CD4-positive, alpha-beta T cell treated with Interleukin-6 at 100 ng/mL for 8 hours (primary cell): ENCODE results near the gene TKT.

Experiments
- DNase-seq: peaks from one replicate; pipeline ENCODE4 v3.0.0-alpha.2; 2020; ENCODE audit warnings: mixed read lengths, low spot score

The TKT gene

DNA sequence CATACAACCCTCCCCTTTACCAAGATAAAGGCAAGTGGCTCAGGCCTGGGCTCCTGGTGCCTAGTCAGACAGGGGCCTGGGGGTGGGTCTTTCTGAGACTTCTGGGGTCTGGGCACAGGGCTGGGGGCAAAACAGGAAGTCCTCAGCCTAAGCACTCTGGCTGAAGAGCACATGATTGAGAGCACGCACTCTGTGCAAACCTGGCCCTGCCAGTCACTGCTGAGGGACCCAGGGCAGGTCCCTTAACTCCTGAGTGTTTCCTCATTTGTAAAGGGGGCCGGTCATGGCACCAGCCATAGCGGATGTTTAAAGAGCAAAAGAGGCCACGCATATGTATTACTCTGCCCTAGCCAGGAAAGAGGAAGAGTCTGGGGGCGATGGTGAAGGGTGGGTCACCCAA, 16.0 kb downstream of the TKT start:
- DNase-seq: no peak

DNA sequence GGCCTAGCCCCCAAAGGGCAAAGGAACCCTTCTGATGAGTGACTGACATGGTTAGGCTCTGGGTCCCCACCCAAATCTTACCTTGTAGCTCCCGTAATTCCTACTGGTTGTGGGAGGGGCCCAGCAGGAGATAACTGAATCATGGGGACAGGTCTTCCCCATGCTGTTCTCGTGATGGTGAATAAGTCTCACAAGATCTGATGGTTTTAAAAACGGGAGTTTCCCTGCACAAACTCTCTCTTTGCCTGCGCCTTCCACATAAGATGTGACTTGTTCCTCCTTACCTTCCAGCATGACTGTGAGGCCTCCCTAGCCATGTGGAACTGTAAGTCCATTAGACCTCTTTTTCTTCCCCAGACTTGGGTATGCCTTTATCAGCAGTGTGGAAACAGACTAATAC, 16.9 kb downstream of the TKT start:
- DNase-seq: no peak

DNA sequence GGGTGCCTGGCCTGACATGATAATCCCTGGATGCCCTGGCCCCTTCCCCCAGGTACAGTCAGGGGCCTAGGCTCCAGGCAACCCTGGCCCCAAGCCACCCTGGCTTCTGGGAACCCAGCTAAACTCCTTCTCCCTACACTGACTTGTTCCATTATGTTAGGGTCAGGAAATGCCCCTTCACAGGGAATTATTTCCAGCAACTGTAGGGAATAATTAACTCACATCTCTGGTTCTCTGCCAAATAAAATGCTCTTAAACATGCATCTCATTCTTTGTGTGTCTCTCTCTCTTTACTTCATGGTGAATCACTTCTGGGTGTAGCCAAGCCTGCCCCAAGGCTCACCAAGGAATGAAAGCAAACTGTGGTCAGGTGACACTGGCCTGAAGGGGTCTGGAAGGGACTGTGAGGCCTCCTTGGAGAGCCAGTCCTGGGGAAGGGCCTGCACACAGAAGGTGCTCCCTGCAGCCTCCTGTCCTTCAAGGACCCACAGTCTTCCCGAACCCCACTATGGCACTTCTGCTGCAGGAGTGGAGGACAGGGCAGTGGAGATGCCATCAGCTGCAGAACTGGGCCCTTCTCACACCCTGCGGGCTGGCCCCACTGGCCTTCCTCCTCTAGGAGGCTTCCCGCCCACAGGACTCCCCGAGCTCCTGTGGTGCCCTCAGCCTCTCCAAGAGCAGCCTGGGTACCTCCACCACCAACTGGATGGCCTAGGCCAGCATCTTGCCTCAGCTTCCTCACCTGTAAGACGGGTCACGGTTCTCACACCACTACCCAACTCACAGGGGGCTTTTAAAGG, 17.6 kb downstream of the TKT start:
- DNase-seq: no peak

DNA sequence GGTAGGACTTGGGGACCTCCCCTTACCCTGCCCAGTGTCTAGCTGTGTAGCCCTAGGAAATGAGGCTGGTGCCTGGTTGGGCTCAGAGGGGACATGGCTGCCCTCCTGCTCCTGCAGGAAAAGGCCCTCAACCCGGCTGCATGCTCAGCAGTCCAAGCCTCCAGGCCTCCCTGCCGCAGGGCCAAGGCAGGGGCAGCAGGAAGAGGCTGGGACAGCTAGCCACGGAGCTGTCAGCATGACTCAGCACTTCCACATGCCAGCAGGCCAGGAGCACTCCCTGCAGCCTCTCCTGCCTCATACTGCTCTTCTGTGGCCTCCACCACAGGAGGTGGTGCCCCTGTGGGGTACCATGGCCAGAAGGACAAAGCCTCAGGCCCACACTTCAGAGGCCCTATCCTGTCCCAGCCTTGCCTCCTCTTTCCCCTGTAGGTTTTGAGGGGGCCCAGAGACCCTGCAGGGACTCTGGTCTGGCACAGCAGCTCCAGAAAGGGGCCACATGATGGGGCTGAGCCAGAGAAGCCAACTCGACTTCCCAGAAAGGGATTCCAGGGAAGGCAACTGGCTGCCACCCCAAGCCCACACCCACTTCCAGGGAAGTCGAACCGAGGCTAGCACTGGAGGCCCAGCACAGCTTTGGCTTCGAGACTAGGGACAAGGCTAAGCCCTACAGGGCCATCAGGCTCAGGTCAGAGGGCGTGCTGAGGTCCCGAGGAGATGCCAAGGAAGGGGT, 19.5 kb downstream of the TKT start:
- DNase-seq: no peak

DNA sequence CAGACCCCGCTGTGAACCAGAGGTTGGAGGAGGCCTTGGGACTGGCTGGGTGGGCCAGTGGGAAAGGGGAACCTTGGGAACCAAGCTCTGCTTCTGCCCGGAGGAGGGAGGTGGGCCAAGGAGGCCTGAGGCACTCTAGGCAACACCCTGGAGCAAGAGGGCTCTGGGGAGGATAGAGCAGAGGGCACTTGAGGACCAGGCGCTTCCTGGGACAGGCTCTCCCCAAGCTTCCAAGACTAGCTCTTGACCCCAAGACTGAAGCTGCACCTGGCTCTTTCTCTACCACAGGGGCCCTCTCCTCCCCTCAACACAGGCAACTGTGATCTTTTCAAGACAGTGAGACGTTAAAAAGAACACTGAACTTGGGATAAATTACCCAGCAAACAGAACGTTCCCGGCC, 20.3 kb downstream of the TKT start:
- no peak for DNase-seq

DNA sequence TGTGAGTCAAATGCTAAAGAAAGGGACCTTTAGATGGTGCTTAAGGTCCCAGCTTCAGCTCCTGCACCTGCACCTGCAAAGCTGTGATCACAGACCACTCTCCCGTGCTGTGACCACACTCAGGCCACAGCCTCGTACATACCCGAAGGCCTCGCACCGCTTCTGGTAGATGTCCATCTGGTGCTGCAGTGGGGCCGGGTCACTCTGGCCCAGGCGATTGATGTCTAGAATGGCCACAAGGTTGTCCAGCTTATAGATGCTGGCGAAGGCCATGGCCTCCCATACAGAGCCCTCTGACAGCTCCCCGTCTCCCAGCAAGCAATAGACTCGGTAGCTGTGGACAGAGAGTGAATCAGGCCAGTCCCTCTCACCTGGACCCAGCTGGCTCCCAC, 21.0 kb downstream of the TKT start:
- DNase-seq: no peak

DNA sequence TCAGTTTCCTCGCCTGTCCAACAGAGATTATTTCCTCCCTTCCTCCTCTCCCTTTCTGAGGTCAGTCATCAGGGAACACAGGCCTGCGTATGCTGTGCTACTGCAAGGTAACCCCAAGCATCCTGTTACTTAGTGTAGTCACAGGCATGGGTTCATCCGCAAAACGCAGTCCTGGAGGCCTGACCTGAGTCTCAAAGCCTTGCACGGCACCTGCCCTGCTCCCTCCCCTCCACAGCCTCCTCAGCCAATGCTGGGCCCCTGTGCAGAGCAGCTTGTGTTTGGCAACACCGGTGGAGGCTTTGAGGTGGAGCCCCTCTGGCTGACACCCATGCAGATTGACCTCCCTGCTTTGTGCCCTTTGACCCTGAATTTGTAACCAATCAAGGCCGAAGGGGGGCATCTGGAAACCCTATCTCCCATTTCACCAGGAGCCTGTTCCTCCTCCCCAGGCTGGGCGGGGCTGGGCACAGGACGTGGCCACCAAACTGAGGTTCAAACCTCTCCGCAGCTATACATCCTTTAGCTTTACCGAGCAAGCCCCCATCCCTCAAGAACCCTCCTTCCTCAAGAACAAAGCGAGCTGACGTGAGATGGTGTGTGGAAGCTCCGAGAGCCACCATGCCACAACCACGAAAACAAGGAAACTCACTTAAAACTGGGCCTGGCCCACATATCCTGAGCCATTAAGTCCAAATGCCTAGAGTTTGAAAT, 21.5 kb downstream of the TKT start:
- DNase-seq: no peak

DNA sequence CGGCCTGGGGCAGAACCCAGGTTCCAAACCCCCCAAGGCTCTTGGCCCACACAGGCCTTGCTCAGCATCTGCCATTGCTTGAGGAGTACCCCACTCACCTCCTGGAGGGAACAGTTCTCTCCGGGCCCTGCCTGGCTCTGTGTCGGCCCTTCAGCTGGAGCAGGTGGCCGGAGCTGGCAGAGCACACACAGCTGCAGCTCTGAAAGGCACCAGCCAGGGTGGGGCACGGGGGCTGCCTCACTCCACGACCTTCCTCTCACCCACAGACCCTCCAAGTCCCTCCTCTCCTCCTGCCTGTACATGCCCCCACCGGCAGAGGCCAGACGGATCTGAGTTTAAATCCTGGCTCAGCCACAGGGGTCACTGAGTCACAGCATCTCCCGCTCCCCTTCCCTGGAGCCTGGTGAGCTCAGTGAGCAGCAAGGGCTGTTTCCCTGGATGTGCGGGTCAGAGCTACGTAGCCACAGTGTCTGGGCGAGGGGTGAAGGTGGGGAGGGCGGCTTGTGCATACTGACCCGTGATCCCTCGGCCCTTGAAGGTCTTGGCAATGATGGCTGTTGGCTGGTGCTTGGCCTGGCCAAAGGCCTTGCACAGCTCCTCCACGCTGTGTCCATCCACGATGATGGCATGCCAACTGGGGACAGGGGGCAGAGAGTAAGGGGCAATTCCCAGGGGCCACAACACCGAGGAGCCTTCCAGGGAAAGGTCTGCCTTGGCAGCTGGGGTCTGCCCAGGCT, 23.0 kb downstream of the TKT start:
- DNase-seq: no peak

DNA sequence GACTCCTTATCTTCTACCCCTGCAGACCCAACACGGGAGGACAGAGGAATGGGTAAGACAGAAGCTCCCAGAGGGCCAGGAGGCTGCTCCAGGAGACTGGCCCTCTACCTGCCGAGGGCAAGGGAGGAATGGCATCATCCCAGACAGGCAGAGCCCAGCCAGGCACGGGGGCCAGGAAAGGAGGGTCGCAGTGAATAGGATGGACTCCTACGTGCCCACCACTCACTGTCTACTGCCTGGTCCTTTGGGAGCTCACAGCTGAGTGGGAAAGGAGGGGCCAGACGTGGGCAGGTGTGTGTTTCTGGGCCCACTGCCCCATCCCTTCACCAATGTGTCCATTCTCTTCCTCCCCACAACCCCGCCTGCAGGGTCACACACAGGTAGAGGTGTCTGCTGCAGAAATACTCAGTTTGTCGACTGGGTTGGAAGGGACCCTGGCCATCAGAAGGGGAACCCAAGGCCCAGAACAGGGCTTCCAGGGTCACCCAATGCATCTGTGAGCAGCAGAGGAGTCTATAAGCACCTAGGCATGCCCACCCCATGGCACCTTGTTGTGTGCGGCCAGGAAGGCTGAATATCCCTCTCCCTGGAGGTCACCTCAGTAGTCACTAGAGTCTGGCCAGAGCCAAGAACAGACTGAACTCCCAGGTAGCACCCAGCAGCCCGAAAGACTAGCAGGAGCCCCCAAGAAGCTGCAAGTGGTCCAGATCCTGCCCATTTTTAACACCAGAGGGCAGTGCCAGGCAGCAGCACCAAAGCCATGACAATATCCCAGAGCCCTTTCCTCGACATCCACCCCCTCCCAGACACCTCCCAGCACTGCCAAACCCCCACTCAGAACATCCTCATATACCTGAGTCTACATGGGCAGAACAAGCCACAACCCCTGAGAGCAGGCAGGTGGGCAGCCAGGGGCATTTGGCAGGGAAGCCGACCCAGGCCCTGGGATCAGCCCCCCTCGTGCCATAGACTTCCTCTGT, 24.0 kb downstream of the TKT start:
- no peak for DNase-seq

DNA sequence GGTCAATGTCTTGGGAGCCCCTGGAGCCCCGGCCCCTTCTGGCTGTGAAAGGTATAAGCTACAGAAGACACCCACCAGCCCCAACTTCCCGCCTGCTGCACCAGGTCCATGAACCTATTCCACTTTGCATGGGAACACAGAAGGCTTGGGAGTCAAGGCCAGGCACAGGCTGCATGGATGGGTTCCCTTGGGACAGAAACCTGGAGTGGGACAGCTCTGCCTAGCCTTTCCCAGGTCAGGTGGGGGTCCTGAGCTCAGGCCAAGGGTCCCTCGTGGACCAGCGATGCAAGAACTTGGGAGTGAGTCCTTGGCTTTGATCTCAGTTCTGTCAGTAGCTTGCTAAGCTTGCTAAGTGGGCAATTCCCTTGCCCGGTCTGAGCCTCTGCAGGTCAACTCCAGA, 25.0 kb downstream of the TKT start:
- no peak for DNase-seq

DNA sequence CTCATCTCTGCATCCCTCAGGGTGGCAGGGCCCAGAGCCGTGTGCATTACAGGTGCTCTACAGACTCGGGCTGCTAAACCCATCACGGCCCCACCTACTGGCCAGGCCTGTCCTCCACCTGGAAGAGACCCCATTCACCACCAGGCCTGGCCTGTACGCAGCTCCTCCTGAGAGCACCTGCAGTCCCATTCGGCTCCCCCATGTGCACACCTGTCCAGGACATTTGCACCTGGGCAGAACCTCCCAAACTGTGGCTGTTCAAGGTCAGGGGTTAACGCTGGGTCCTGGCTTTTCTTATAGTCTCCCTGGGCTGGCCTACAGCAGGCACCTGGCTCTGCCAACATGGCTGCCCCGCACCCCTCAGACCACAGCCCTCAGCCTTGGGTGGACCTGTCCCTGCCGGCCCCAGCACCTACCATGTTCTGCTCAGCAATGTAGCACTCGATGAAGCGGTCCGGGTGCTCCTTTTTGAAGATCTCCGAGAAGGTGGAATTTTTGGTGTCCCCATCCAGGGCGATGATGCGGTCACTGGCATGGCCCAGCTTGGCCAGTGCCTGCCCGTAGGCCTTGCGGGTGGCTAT, 25.7 kb downstream of the TKT start:
- DNase-seq: no peak

DNA sequence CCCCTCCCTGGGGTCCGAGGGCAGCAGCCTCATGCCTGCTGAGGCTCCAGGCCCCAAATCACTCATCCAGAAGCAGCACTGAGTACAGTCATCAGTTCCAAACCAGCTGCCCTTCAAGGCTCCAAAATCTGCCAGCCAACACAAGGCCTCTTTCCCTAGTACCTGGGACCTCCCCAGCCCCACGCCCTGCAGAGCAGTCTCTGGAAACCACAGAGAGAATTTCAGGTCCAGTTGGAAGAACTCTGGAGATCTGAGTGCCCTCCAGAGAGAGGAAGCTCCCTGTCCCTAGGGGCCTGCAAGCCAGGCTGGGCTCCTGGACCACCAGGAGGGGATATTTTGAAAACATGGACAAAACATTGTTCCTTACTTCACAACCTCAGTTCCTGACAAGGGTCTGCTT, 26.2 kb downstream of the TKT start:
- DNase-seq: no peak

DNA sequence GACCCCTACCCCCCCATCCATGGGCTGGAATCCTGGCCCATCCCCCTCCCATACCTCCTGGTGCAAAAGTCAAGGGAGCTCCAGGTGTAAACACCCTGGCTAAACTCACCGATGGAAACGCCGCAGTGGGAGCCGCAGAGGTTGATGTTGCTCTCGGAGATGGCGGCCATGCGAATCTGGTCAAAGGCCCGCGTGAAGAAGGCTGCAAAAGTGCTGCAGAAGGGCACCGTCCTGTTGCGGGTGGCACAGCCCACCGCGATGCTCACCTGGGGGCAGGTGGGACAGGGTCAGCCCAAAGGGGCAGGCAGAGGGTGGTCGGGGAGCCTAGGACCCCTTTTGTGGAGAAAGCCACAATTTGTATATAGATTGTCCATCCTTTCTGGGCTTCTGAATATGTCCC, 26.7 kb downstream of the TKT start:
- no peak for DNase-seq

DNA sequence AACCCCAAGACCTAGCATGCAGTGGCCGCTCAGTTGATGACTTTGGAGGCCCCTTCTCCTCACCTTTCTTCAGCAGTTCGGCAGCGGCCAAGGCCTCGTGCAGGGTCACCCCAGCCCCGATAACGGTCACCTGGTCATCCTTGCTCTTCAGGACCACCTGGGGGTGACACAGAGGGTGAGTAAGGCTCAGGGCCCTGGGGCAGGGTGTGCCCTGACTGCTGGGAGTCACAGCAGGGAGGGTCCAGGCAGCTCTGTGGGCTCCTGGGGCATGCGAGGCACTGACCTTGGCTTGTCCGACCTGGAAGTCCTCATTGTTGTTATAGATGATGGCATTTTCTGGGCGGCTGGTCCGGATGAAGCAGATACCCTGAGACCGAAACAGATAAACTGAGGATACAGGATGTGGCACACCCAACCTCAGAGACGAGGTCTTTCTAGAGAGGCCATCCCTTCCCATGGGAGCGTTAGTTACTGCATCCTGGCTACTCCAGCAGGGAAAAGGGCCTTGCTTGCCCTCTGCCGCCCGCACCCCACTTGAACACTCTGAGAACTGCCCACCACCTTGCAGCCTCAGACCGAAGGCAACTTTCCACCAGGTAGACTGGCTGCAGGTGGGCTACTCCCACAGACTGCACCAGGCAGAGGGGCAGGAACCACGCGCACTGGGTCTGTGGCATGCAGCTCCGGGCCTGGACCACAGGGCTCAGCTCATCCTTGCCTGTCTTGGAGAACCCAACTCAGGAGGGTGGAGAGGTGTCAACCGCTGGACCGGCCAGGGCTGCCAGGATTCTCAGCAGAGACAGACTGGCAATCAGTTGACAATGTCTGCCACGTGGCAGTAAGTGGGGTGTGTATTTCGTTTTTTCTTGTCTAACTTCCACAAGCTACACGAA, 27.6 kb downstream of the TKT start:
- no peak for DNase-seq

DNA sequence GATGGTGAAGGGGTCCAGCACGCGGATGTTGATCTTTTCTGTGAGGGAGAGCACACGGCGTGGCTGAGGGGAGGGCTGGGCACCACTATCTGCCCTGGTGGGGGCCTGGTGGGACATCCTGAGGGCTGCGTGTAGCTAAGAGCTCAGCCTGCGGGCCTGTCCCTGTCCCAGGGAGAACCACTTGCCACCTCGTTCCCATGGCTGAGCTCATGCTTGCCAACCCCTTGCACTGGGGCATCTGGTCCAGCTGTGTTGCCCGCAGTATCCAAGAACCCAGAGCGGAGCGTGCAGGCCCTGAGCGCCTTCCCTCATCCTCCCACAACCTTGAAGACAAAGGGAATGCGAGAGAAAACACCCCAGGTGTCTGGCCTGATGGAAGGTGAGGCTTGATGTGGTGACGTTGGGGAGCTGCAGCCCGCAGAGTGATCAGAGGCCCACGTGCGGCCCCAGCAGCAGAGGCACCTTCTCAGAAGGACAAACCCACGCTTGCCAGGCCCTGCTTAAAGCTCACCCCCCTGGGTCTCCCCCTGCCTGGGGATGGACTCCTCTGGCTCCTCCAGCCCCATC, 28.9 kb downstream of the TKT start:
- no peak for DNase-seq

DNA sequence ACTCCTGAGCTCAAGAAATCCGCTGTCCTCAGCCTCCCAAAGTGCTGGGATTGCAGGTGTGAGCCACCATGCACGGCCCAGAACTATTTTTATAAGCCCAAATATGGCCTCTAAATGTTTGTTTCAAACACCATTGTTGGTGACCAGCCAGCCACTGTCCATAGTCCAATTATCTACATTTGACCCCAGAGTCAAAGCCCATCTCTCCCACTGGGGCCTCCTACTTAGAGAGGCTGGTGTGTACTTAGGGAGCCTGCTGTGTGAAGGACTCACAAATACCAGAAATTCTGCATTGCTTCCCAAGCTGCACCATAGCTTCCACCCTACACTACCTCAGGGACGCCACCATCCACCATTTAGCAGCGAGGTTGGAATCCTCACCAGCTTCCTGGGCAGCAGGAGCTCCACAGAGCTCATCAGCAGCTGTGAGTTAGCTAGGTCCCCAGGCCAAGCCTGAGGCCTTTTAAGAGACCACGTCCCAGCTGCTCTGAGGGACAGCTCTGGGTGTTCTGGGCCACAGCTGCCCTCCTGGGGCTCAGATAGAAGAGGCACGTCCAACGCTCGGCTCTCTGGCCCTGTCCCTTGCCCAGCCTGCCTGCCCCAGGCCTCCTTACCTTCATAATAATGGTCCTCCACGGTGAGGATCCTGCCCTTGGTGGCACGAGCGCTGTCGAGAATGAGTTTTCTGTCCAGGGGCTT, 29.5 kb downstream of the TKT start:
- no peak for DNase-seq

DNA sequence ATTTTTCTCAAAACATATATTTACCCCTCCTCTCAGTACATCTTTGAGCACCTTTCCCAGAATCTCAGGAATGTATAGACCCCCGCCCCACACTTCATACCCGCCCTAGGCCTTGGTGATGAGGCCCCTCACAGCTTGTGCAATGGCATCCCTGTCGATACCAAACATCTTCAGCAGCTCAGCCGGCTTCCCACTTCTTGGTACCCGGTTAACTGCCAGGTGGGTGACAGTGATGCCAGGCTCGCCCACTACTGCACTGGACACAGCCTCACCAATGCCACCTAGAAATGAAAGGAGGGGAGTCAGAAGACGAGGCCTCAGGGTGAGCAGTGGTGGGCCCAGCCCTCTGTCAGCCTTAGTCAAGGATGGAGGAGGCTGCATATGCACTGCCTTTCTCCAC, 30.2 kb downstream of the TKT start:
- no peak for DNase-seq

DNA sequence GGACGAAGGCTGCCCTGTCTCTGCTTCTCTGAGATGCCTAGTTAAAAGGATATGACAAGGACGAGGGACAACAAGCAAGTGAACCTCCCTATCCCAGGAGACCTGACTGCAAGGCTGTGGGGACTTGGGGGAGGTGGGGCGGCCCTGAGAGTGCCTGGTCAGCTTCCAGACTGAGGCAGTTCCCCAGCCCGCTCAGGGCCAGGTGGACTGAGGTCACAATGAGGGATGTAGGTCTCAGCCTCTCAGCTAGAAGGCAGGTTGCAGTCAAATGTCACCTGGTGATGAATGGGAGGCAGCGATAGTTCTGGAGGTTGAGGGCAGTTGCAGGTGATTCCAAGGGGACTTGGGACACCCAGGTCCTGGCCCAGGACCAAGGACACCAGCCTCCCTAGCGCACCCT, 30.6 kb downstream of the TKT start:
- DNase-seq: no peak

DNA sequence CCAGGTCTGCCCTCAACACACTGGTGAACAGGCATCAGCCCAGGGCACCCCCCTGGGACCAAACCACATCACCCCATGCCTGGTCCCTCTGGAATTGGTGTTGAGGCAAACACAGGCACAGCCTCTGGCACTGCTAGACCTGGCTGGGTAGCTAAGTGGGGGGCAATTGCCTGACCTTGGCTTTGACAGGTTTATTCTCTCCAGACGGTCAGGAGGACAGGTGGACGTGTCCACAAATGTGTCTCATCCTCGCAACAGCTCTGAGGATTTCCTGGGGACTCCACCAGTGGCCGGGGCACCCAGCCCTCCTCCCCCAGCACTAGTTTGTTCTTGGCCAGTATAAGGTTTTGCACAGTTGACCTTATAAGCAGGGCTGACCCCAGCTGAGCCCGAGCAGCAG, 31.3 kb downstream of the TKT start:
- DNase-seq: no peak
